HG02642 (cell line): Measurements from ENCODE around the gene TLR1.
"Not testable (repeated sequence)": the region's sequence is repeated elsewhere in the genome, so short reads cannot be mapped to it uniquely, and the experiment has no call there.

Source experiments
- ATAC-seq: cut with Tn5 transposase; IDR thresholded peaks from one replicate; pipeline ENCODE4 v1.9.1; 2021; ENCODE audit warnings: mild to moderate bottlenecking; ENCODE audit not compliant: unreplicated experiment, poor library complexity

Gene TLR1

GRCh38 chr4:38779790-38780189 lies 24.8 kb downstream of the TLR1 start:
- ATAC-seq, result no peak

GRCh38 chr4:38777925-38778324 lies 26.7 kb downstream of the TLR1 start:
- ATAC-seq, result not testable (repeated sequence)

GRCh38 chr4:38775326-38775725 lies 29.3 kb downstream of the TLR1 start:
- ATAC-seq, result no peak

GRCh38 chr4:38774181-38774955 lies 30.2 kb downstream of the TLR1 start:
- ATAC-seq, result no peak

GRCh38 chr4:38770281-38770680 lies 34.3 kb downstream of the TLR1 start:
- not testable (repeated sequence) for ATAC-seq

- no peak for ATAC-seq
These were observed 34.7 kb downstream of the TLR1 start for GRCh38 chr4:38769857-38770256.

GRCh38 chr4:38769441-38769840 lies 35.1 kb downstream of the TLR1 start:
- ATAC-seq, result no peak

- no peak for ATAC-seq
These were observed 35.6 kb downstream of the TLR1 start for GRCh38 chr4:38768968-38769394.

- not testable (repeated sequence) for ATAC-seq
These were observed 37.7 kb downstream of the TLR1 start for GRCh38 chr4:38766940-38767339.

- no peak for ATAC-seq
These were observed 39.2 kb downstream of the TLR1 start for GRCh38 chr4:38765382-38765781.

- no peak for ATAC-seq
These were observed 40.3 kb downstream of the TLR1 start for GRCh38 chr4:38764277-38764676.

GRCh38 chr4:38762560-38762959 lies 42.0 kb downstream of the TLR1 start:
- peak; percentile 35 for ATAC-seq

GRCh38 chr4:38759790-38760122 lies 44.8 kb downstream of the TLR1 start:
- ATAC-seq, result no peak

- ATAC-seq, result peak; percentile 23
These were observed 45.3 kb downstream of the TLR1 start for GRCh38 chr4:38759113-38759789.

- ATAC-seq, result no peak
These were observed 46.5 kb downstream of the TLR1 start for GRCh38 chr4:38757945-38758600.

- no peak for ATAC-seq
These were observed 51.4 kb downstream of the TLR1 start for GRCh38 chr4:38752941-38753806.

- ATAC-seq, result peak; percentile 86
These were observed 52.1 kb downstream of the TLR1 start for GRCh38 chr4:38752372-38752940.

- no peak for ATAC-seq
These were observed 53.1 kb downstream of the TLR1 start for GRCh38 chr4:38751341-38752010.

GRCh38 chr4:38749336-38749735 lies 55.3 kb downstream of the TLR1 start:
- no peak for ATAC-seq

GRCh38 chr4:38747629-38748028 lies 57.0 kb downstream of the TLR1 start:
- no peak for ATAC-seq
